Liver (tissue), 9 donors: ENCODE data around the gene ERCC6L2. TPM values are rescaled to one million over a fixed set of nuclear protein-coding genes. Genes with fewer than 3 reads are reported as not detected.

Experiments
- DNase-seq: peaks from one replicate; pipeline ENCODE4 v3.0.0-alpha.2; 2017; ENCODE audit warnings: low spot score
- H3K27ac ChIP-seq, 2 donors: one replicate each; pipeline ENCODE4 v1.7.0; 2013; ENCODE audit warnings: inconsistent platforms in 2 of 2, low read length in 2 of 2, control low read depth in 1 of 2, low read depth in 1 of 2, mild to moderate bottlenecking in 1 of 2
- H3K27me3 ChIP-seq, 4 donors: one replicate each; pipeline versions ENCODE4 v1.6.1 to v1.7.0; 2013; ENCODE audit warnings: low read length in 3 of 4, inconsistent platforms in 1 of 4, mild to moderate bottlenecking in 1 of 4, moderate library complexity in 1 of 4; ENCODE audit not compliant: control insufficient read depth in 4 of 4, insufficient read depth in 4 of 4
- H3K36me3 ChIP-seq, 4 donors: one replicate each; pipeline versions ENCODE4 v1.6.1 to v1.7.0; 2013; ENCODE audit warnings: low read length in 3 of 4, mild to moderate bottlenecking in 3 of 4, low read depth in 1 of 4, moderate library complexity in 1 of 4; ENCODE audit not compliant: control insufficient read depth in 4 of 4, insufficient read depth in 3 of 4
- H3K4me1 ChIP-seq, 4 donors: one replicate each; pipeline versions ENCODE4 v1.6.1 to v1.7.0; 2013; ENCODE audit warnings: low read length in 3 of 4, mild to moderate bottlenecking in 3 of 4, moderate library complexity in 1 of 4; ENCODE audit not compliant: control insufficient read depth in 4 of 4, insufficient read depth in 4 of 4
- H3K4me3 ChIP-seq, 3 donors: one replicate each; pipeline versions ENCODE4 v1.6.1 to v1.7.0; 2013; ENCODE audit warnings: low read length in 3 of 3, control low read depth in 1 of 3, low read depth in 1 of 3, mild to moderate bottlenecking in 1 of 3
- H3K9ac ChIP-seq, 2 donors: one replicate each; pipeline ENCODE4 v1.7.0; 2013; ENCODE audit warnings: low read length in 2 of 2, mild to moderate bottlenecking in 2 of 2, moderate library complexity in 2 of 2, control low read depth in 1 of 2, low read depth in 1 of 2
- H3K9me3 ChIP-seq, 4 donors: one replicate each; pipeline versions ENCODE4 v1.6.1 to v1.7.0; 2013; ENCODE audit warnings: low read length in 3 of 4; ENCODE audit not compliant: control insufficient read depth in 4 of 4
- EGR1 ChIP-seq, 2 donors: IDR thresholded peaks; 2 replicates each; pipeline ENCODE4 v1.6.1; 2016 to 2018; ENCODE audit warnings: antibody characterized with exemption in 2 of 2, low read depth in 2 of 2
- FOXA1 ChIP-seq: IDR thresholded peaks from 2 replicates; pipeline ENCODE4 v1.6.1; 2016; ENCODE audit warnings: antibody characterized with exemption
- FOXA2 ChIP-seq: IDR thresholded peaks from 2 replicates; pipeline ENCODE4 v1.6.1; 2016; ENCODE audit warnings: antibody characterized with exemption
- GABPA ChIP-seq, 2 donors: IDR thresholded peaks in 1 of 2; conservative IDR thresholded peaks in 1 of 2; 2 replicates each; pipeline ENCODE4 v1.6.1; 2016; ENCODE audit warnings: antibody characterized with exemption in 2 of 2, mild to moderate bottlenecking in 1 of 2, moderate library complexity in 1 of 2
- HNF4A ChIP-seq, 2 donors: conservative IDR thresholded peaks; 2 replicates each; pipeline ENCODE4 v1.6.1; 2016; ENCODE audit warnings: antibody characterized with exemption in 2 of 2, mild to moderate bottlenecking in 2 of 2
- HNF4G ChIP-seq: IDR thresholded peaks from 2 replicates; pipeline ENCODE4 v1.6.1; 2016; ENCODE audit warnings: antibody characterized with exemption
- RAD21 ChIP-seq, 2 donors: IDR thresholded peaks; 2 replicates each; pipeline ENCODE4 v1.6.1; 2016; ENCODE audit warnings: antibody characterized with exemption in 2 of 2, mild to moderate bottlenecking in 2 of 2
- RXRA ChIP-seq, 2 donors: IDR thresholded peaks; 2 replicates each; pipeline ENCODE4 v1.6.1; 2017 to 2018; ENCODE audit warnings: antibody characterized with exemption in 2 of 2, mild to moderate bottlenecking in 1 of 2
- SP1 ChIP-seq: IDR thresholded peaks from 2 replicates; pipeline ENCODE4 v1.6.1; 2018; ENCODE audit warnings: antibody characterized with exemption, mild to moderate bottlenecking
- TAF1 ChIP-seq: conservative IDR thresholded peaks from 2 replicates; pipeline ENCODE4 v1.6.1; 2016; ENCODE audit warnings: antibody characterized with exemption, mild to moderate bottlenecking
- YY1 ChIP-seq: IDR thresholded peaks from 2 replicates; pipeline ENCODE4 v1.6.1; 2016; ENCODE audit warnings: antibody characterized with exemption, mild to moderate bottlenecking
- WGBS: extraction: QIAGEN DNeasy Blood & Tissue Kit; methylation state at CpG from one replicate; pipeline ENCODE4 v1.1.7; 2013; 5-methylcytosine and 5-hydroxymethylcytosine counted together
- polyA plus RNA-seq, 2 donors: library from polyadenylated mRNA; stranded (reverse) in 1 of 2; unstranded in 1 of 2; fragments of 200-250 nt in 1 of 2; fragments of >200 nt in 1 of 2; fragmentation: Nextera tagmentation in 1 of 2; extraction: Ambion mirVana in 1 of 2; gene quantifications; one replicate each; pipeline versions ENCODE4 v1.2.1 to v1.2.3, GENCODE V29; 2013 to 2015
- total RNA-seq, 2 donors: library from RNA; depleted of rRNA; stranded (reverse); fragments of >200 nt; gene quantifications; one replicate each; pipeline ENCODE4 v1.2.3, GENCODE V29; 2014
- TF ChIP-seq, protein P1 (sequence below): IDR thresholded peaks from 2 replicates; pipeline ENCODE4 v1.6.1; 2016; ENCODE audit warnings: antibody characterized with exemption
- TF ChIP-seq, protein P2 (sequence below): IDR thresholded peaks from 2 replicates; pipeline ENCODE4 v1.6.1; 2016; ENCODE audit warnings: antibody characterized with exemption, mild to moderate bottlenecking
- TF ChIP-seq, protein P3 (sequence below): IDR thresholded peaks from 2 replicates; pipeline ENCODE4 v1.6.1; 2016; ENCODE audit warnings: antibody characterized with exemption
- TF ChIP-seq, protein P4 (sequence below): IDR thresholded peaks from 2 replicates; pipeline ENCODE4 v1.6.1; 2016; ENCODE audit warnings: antibody characterized with exemption
- donor health status: healthy.
- donor health status: healthy.
- donor health status: healthy.
- donor health status: healthy.
- donor health status: healthy.

The ERCC6L2 gene
- total and polyA plus RNA-seq, 4 donors, result 4.7 to 46.0 (median 22.0) TPM

DNA sequence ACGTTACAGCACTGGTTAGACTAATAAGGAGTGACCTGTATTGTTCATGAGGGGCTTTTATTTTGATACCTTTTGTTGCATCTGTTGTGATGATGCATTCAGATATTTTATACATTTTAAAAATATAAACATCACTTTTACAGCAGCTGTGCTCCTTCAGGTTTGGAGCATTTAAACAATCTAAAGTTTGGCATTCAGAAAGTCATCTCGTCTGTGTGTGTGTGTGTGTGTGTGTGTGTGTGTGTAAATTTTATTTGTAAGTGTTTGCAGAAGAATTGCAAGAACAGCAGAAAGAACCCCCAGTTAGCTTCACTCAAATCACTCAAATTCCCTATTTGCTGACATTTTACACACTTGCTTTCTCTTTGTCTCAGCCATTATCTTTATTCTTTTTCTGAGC is 87.4 kb downstream of the ERCC6L2 start:
- no peak for DNase-seq
- WGBS, result 91% methylated on average over 2 of the region's 2 CpGs
- H3K4me1 ChIP-seq, result no peaks in the 10 kb centered on the region
- no peak overlapping the region for H3K9ac ChIP-seq
- H3K27ac ChIP-seq, result no peak overlapping the region
- H3K36me3 ChIP-seq, result peaks cover 0 to 4% (median 0%) of the 10 kb centered on the region in 4 donors
- H3K9me3 ChIP-seq, result no peaks in the 10 kb centered on the region
- TF ChIP-seq EGR1 (IDR thresholded peaks at IDR 0.05; ENCODE audit: low read depth in 2 of 2), result no peak
- TF ChIP-seq HNF4G, result no peak
- no peaks in the 10 kb centered on the region for H3K27me3 ChIP-seq
- no peak overlapping the region for H3K4me3 ChIP-seq

DNA sequence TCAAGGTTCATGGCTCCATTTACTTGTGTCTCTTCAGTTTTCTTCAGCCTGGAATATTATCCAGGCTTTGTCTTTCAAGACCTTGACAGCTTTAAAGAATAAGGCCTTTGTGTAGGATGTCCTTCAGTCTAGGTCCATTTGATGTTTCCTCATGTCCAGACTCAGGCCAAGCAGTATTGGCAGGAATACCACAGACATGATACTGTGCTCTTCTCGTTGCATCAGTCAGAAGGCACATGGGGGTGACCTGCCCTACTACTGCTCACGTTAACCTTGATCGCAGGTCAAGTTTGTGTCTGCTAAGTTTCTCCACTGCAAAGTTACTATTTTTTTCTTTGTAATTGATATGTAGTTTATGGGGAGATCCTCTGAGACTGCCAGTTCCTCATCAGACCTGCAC is 88.2 kb downstream of the ERCC6L2 start:
- peaks cover 0 to 4% (median 0%) of the 10 kb centered on the region in 4 donors for H3K36me3 ChIP-seq
- H3K9me3 ChIP-seq, result no peaks in the 10 kb centered on the region
- TF ChIP-seq TAF1 (no peak), RXRA (IDR thresholded peaks at IDR 0.05) (no peak), RAD21 (IDR thresholded peaks at IDR 0.05) (no peak), EGR1 (IDR thresholded peaks at IDR 0.05; ENCODE audit: low read depth in 2 of 2) (no peak), HNF4A (conservative IDR thresholded peaks at IDR 0.05) (no peak), HNF4G (no peak), YY1 (no peak), SP1 (no peak), FOXA2 (no peak), FOXA1 (no peak), GABPA (IDR thresholded peaks at IDR 0.05 in 1 of 2, conservative IDR thresholded peaks at IDR 0.05 in 1 of 2) (no peak)
- TF ChIP-seq, protein P1, sequence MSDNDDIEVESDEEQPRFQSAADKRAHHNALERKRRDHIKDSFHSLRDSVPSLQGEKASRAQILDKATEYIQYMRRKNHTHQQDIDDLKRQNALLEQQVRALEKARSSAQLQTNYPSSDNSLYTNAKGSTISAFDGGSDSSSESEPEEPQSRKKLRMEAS, result no peak
- TF ChIP-seq, protein P2, sequence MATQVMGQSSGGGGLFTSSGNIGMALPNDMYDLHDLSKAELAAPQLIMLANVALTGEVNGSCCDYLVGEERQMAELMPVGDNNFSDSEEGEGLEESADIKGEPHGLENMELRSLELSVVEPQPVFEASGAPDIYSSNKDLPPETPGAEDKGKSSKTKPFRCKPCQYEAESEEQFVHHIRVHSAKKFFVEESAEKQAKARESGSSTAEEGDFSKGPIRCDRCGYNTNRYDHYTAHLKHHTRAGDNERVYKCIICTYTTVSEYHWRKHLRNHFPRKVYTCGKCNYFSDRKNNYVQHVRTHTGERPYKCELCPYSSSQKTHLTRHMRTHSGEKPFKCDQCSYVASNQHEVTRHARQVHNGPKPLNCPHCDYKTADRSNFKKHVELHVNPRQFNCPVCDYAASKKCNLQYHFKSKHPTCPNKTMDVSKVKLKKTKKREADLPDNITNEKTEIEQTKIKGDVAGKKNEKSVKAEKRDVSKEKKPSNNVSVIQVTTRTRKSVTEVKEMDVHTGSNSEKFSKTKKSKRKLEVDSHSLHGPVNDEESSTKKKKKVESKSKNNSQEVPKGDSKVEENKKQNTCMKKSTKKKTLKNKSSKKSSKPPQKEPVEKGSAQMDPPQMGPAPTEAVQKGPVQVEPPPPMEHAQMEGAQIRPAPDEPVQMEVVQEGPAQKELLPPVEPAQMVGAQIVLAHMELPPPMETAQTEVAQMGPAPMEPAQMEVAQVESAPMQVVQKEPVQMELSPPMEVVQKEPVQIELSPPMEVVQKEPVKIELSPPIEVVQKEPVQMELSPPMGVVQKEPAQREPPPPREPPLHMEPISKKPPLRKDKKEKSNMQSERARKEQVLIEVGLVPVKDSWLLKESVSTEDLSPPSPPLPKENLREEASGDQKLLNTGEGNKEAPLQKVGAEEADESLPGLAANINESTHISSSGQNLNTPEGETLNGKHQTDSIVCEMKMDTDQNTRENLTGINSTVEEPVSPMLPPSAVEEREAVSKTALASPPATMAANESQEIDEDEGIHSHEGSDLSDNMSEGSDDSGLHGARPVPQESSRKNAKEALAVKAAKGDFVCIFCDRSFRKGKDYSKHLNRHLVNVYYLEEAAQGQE, result no peak
- TF ChIP-seq, protein P3, sequence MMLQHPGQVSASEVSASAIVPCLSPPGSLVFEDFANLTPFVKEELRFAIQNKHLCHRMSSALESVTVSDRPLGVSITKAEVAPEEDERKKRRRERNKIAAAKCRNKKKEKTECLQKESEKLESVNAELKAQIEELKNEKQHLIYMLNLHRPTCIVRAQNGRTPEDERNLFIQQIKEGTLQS, result no peak
- TF ChIP-seq, protein P4, sequence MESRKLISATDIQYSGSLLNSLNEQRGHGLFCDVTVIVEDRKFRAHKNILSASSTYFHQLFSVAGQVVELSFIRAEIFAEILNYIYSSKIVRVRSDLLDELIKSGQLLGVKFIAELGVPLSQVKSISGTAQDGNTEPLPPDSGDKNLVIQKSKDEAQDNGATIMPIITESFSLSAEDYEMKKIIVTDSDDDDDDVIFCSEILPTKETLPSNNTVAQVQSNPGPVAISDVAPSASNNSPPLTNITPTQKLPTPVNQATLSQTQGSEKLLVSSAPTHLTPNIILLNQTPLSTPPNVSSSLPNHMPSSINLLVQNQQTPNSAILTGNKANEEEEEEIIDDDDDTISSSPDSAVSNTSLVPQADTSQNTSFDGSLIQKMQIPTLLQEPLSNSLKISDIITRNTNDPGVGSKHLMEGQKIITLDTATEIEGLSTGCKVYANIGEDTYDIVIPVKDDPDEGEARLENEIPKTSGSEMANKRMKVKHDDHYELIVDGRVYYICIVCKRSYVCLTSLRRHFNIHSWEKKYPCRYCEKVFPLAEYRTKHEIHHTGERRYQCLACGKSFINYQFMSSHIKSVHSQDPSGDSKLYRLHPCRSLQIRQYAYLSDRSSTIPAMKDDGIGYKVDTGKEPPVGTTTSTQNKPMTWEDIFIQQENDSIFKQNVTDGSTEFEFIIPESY, result no peak
- H3K27me3 ChIP-seq, result no peaks in the 10 kb centered on the region
- no peak overlapping the region for H3K27ac ChIP-seq
- H3K9ac ChIP-seq, result no peak overlapping the region
- DNase-seq, result no peak
- WGBS, result 90% methylated on average over 3 of the region's 3 CpGs
- H3K4me1 ChIP-seq, result no peaks in the 10 kb centered on the region
- no peak overlapping the region for H3K4me3 ChIP-seq
